ENCODE data around the gene PAQR4. TPM values are rescaled to one million over a fixed set of nuclear protein-coding genes. Genes with fewer than 3 reads are reported as not detected.

Gene PAQR4
- total and polyA plus RNA-seq, 2 experiments from 2014 or later: 4.5 to 8.3 TPM

- WGBS (ENCODE audit: low lambda C conversion rate, missing lambda C conversion rate): 63% methylated on average over 21 of the region's 27 CpGs
- DNase-seq (ENCODE audit: low spot score): no peak
- H3K4me2 ChIP-seq: peak overlapping the region; percentile 66
Measured at GRCh38 chr16:3013491-3013951, 44.4 kb downstream of the PAQR4 start.

GRCh38 chr16:3013998-3014690 lies 45.0 kb downstream of the PAQR4 start:
- peaks cover 7% of the 10 kb centered on the region for H3K27me3 ChIP-seq
- TF ChIP-seq CTCF (IDR thresholded peaks at IDR 0.05; ENCODE audit: poor library complexity) (no peak), EZH2phosphoT487 (IDR thresholded peaks at IDR 0.05; ENCODE audit: low read depth, severe bottlenecking, unreplicated experiment) (no peak), EZH2 (IDR thresholded peaks at IDR 0.05; ENCODE audit: borderline replicate concordance) (no peak)
- H2AFZ ChIP-seq: no peak overlapping the region
- no peak for DNase-seq (ENCODE audit: low spot score)
- 79% methylated on average over 12 of the region's 12 CpGs for WGBS (ENCODE audit: low lambda C conversion rate, missing lambda C conversion rate)
- no peak overlapping the region for H3K27ac ChIP-seq
- H3K9me2 ChIP-seq (replicated peaks; ENCODE audit: insufficient read depth): no peaks in the 10 kb centered on the region
- peaks cover 21% of the 10 kb centered on the region for H3K79me2 ChIP-seq
- H3K4me1 ChIP-seq (ENCODE audit: insufficient read depth): peaks cover 33% of the 10 kb centered on the region
- no peak overlapping the region for H3K4me3 ChIP-seq
- H3K9me3 ChIP-seq (ENCODE audit: low read depth): no peaks in the 10 kb centered on the region
- H3K36me3 ChIP-seq (replicated peaks; ENCODE audit: insufficient read depth, low read depth): no peaks in the 10 kb centered on the region
- peaks cover 6% of the 10 kb centered on the region for H4K20me1 ChIP-seq (ENCODE audit: insufficient read depth, poor library complexity, severe bottlenecking)
- H3K4me2 ChIP-seq: peak overlapping the region; percentile 66

More at GRCh38 chr16:3013491-3013951, 44.4 kb downstream of the PAQR4 start:
- H3K36me3 ChIP-seq (replicated peaks; ENCODE audit: insufficient read depth, low read depth): no peaks in the 10 kb centered on the region
- TF ChIP-seq EZH2 (IDR thresholded peaks at IDR 0.05; ENCODE audit: borderline replicate concordance) (no peak), CTCF (IDR thresholded peaks at IDR 0.05; ENCODE audit: poor library complexity) (no peak), EZH2phosphoT487 (IDR thresholded peaks at IDR 0.05; ENCODE audit: low read depth, severe bottlenecking, unreplicated experiment) (no peak)
- H3K27ac ChIP-seq: peak overlapping the region; percentile 97
- no peak overlapping the region for H3K4me3 ChIP-seq
- H3K9me3 ChIP-seq (ENCODE audit: low read depth): no peaks in the 10 kb centered on the region
- no peaks in the 10 kb centered on the region for H3K9me2 ChIP-seq (replicated peaks; ENCODE audit: insufficient read depth)
- H2AFZ ChIP-seq: no peak overlapping the region
- H3K4me1 ChIP-seq (ENCODE audit: insufficient read depth): peaks cover 40% of the 10 kb centered on the region
- peaks cover 16% of the 10 kb centered on the region for H3K79me2 ChIP-seq
- H4K20me1 ChIP-seq (ENCODE audit: insufficient read depth, poor library complexity, severe bottlenecking): peaks cover 6% of the 10 kb centered on the region
- H3K27me3 ChIP-seq: peaks cover 7% of the 10 kb centered on the region

GRCh38 chr16:3014971-3015370 lies 45.8 kb downstream of the PAQR4 start:
- Histone ChIP-seq H3K9me2 (replicated peaks; ENCODE audit: insufficient read depth) (no peaks in the 10 kb centered on the region), H3K27me3 (peaks cover 7% of the 10 kb centered on the region), H3K4me3 (no peak overlapping the region), H3K27ac (no peak overlapping the region), H3K4me2 (no peak overlapping the region), H3K4me1 (ENCODE audit: insufficient read depth) (peaks cover 33% of the 10 kb centered on the region), H3K36me3 (replicated peaks; ENCODE audit: insufficient read depth, low read depth) (no peaks in the 10 kb centered on the region), H4K20me1 (ENCODE audit: insufficient read depth, poor library complexity, severe bottlenecking) (peaks cover 6% of the 10 kb centered on the region), H2AFZ (no peak overlapping the region), H3K9me3 (ENCODE audit: low read depth) (no peaks in the 10 kb centered on the region), H3K79me2 (peaks cover 28% of the 10 kb centered on the region)
- WGBS (ENCODE audit: low lambda C conversion rate, missing lambda C conversion rate): 96% methylated on average over 6 of the region's 6 CpGs
- no peak for DNase-seq (ENCODE audit: low spot score)
- TF ChIP-seq EZH2 (IDR thresholded peaks at IDR 0.05; ENCODE audit: borderline replicate concordance): no peak
- no peak for TF ChIP-seq EZH2phosphoT487 (IDR thresholded peaks at IDR 0.05; ENCODE audit: low read depth, severe bottlenecking, unreplicated experiment)
- TF ChIP-seq CTCF (IDR thresholded peaks at IDR 0.05; ENCODE audit: poor library complexity): no peak
